Thyroid gland (tissue), 4 donors: ENCODE measurements around the gene TRPM4. TPM values are rescaled to one million over a fixed set of nuclear protein-coding genes. Genes with fewer than 3 reads are reported as not detected.
"Not testable (repeated sequence)": the region's sequence is repeated elsewhere in the genome, so short reads cannot be mapped to it uniquely, and the experiment has no call there.

Experiments used
- DNase-seq, 2 donors: peaks; one replicate each; pipeline ENCODE4 v3.0.0-alpha.2; 2019
- H3K27ac ChIP-seq, 3 donors: fragments of 200-600 bp; sonication (generic); 1 replicate in 2 of 3; 2 replicates in 1 of 3; pipeline ENCODE4 v1.5.1; 2016 to 2019; ENCODE audit warnings: mild to moderate bottlenecking in 1 of 3, moderate library complexity in 1 of 3
- H3K27me3 ChIP-seq: fragments of 200-600 bp; sonication (generic); one replicate; pipeline ENCODE4 v1.5.1; 2019
- H3K36me3 ChIP-seq, 2 donors: fragments of 200-600 bp; sonication (generic); one replicate each; pipeline ENCODE4 v1.5.1; 2016 to 2019
- H3K4me1 ChIP-seq, 2 donors: fragments of 200-600 bp; sonication (generic); one replicate each; pipeline ENCODE4 v1.5.1; 2017 to 2019
- H3K4me3 ChIP-seq, 3 donors: fragments of 200-600 bp; sonication (generic); replicated peaks in 1 of 3; 1 replicate in 2 of 3; 2 replicates in 1 of 3; pipeline ENCODE4 v1.5.1; 2016; ENCODE audit warnings: mild to moderate bottlenecking in 1 of 3
- H3K9me3 ChIP-seq: fragments of 200-600 bp; sonication (generic); one replicate; pipeline ENCODE4 v1.5.1; 2017
- POLR2A ChIP-seq, 2 donors: fragments of 450-650 bp; IDR thresholded peaks; one replicate each; pipeline ENCODE4 v1.6.1; 2017; ENCODE audit warnings: antibody characterized with exemption in 2 of 2, mild to moderate bottlenecking in 2 of 2, moderate library complexity in 1 of 2
- WGBS, 2 donors: methylation state at CpG; one replicate each; pipeline ENCODE4 v1.1.5; 2017; 5-methylcytosine and 5-hydroxymethylcytosine counted together
- intact Hi-C: fragments of 100-400 bp; cut with DNase I; formaldehyde crosslinking; loops from one replicate; pipeline ENCODE4 v1.15.1; 2023
- total RNA-seq, 4 donors: library from RNA; depleted of rRNA; stranded (reverse); fragments of >200 nt; gene quantifications; one replicate each; pipeline ENCODE4 v1.2.3, GENCODE V29; 2016
- TF ChIP-seq, protein P1 (sequence below), 6 experiments: fragments of 200-600 bp in 3 of 6; fragments of 450-650 bp in 3 of 6; sonication (generic) in 3 of 6; IDR thresholded peaks; one replicate each; pipeline ENCODE4 v1.5.1; 2016 to 2019; ENCODE audit warnings: antibody characterized with exemption in 6 of 6, mild to moderate bottlenecking in 2 of 6, inconsistent platforms in 1 of 6, moderate library complexity in 1 of 6

TRPM4 gene
- total RNA-seq, 4 donors from 2014 or later = 18.4 to 36.4 (median 26.1) TPM

- intact Hi-C loops = no loop called here
- DNase-seq = no peak
- TF ChIP-seq POLR2A (IDR thresholded peaks at IDR 0.05) = no peak
- TF ChIP-seq, protein P1, sequence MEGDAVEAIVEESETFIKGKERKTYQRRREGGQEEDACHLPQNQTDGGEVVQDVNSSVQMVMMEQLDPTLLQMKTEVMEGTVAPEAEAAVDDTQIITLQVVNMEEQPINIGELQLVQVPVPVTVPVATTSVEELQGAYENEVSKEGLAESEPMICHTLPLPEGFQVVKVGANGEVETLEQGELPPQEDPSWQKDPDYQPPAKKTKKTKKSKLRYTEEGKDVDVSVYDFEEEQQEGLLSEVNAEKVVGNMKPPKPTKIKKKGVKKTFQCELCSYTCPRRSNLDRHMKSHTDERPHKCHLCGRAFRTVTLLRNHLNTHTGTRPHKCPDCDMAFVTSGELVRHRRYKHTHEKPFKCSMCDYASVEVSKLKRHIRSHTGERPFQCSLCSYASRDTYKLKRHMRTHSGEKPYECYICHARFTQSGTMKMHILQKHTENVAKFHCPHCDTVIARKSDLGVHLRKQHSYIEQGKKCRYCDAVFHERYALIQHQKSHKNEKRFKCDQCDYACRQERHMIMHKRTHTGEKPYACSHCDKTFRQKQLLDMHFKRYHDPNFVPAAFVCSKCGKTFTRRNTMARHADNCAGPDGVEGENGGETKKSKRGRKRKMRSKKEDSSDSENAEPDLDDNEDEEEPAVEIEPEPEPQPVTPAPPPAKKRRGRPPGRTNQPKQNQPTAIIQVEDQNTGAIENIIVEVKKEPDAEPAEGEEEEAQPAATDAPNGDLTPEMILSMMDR (IDR thresholded peaks at IDR 0.05) = no peak
- no peak overlapping the region for H3K4me3 ChIP-seq
- H3K4me1 ChIP-seq = no peaks in the 10 kb centered on the region
- no peaks in the 10 kb centered on the region for H3K36me3 ChIP-seq
- WGBS, 2 donors = 80 to 88% methylated on average over 9 of the region's 9 CpGs
- no peak overlapping the region for H3K27ac ChIP-seq
- H3K27me3 ChIP-seq = no peaks in the 10 kb centered on the region
- H3K9me3 ChIP-seq = no peaks in the 10 kb centered on the region
Measured at GRCh38 chr19:49223472-49223871, 65.9 kb downstream of the TRPM4 start.

DNA sequence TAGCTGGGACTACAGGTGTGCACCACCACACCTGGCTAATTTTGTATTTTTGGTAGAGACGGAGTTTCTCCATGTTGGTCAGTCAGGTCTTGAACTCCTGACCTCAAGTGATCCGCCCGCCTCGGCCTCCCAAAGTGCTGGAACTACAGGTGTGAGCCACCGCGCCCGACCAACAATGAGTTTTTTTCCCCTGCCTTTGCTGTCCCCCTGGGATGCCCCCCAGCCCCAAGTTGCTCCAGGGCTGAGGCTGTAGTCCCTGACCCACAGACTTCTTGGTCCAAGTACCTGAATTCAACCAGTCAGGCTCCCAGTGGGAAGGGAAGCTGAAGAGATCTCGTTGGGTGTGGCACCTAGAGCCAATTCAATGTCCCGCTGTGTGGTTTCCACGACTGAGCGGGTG, 66.8 kb downstream of the TRPM4 start:
- H3K4me1 ChIP-seq, H3K9me3 ChIP-seq, intact Hi-C loops: not testable (repeated sequence)

GRCh38 chr19:49224879-49225278, 67.3 kb downstream of the TRPM4 start:
- intact Hi-C loops = no loop called here
- Histone ChIP-seq H3K27me3 (no peaks in the 10 kb centered on the region), H3K4me1 (no peaks in the 10 kb centered on the region), H3K36me3 (no peaks in the 10 kb centered on the region), H3K4me3 (no peak overlapping the region), H3K9me3 (no peaks in the 10 kb centered on the region), H3K27ac (no peak overlapping the region)
- 17 to 32% methylated on average over 8 of the region's 8 CpGs for WGBS, 2 donors
- DNase-seq = peak; percentile 57 to 60
- TF ChIP-seq, protein P1 (IDR thresholded peaks at IDR 0.05) = peak in 4 of 6 experiments; percentile 45 to 50 (median 48)
- no peak for TF ChIP-seq POLR2A (IDR thresholded peaks at IDR 0.05)

More for the DNA sequence above, 66.8 kb downstream of the TRPM4 start:
- H3K27ac ChIP-seq, DNase-seq, H3K4me3 ChIP-seq, H3K36me3 ChIP-seq, H3K27me3 ChIP-seq: not testable (repeated sequence)
- 85 to 92% methylated on average over 11 of the region's 11 CpGs for WGBS, 2 donors

- TF ChIP-seq POLR2A (IDR thresholded peaks at IDR 0.05) = no peak
- TF ChIP-seq, protein P1 (IDR thresholded peaks at IDR 0.05) = no peak
- Histone ChIP-seq H3K27me3 (no peaks in the 10 kb centered on the region), H3K4me1 (no peaks in the 10 kb centered on the region), H3K9me3 (no peaks in the 10 kb centered on the region), H3K27ac (no peak overlapping the region), H3K36me3 (no peaks in the 10 kb centered on the region), H3K4me3 (no peak overlapping the region)
- intact Hi-C loops = no loop called here
- no peak for DNase-seq
- WGBS, 2 donors = 93 to 97% methylated on average over 3 of the region's 3 CpGs
Measured at GRCh38 chr19:49229416-49229815, 71.8 kb downstream of the TRPM4 start.

DNA sequence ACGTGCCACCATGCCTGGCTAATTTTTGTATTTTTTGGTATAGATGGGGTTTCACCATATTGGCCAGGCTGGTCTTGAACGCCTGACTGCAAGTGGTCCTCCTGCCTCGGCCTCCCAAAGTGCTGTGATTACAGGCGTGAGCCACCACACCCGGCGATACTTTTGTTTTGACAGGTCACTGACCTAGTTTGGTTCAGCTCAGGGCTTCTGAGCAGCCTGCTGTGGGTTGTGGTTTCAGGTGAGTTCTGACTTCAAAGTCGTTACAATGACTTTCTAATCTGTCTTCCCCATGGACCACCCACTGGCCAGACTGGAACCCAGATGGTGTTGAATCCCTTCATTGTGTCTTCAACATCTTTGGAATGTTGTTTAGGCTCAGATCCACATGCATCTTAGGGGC, 73.8 kb downstream of the TRPM4 start:
- Histone ChIP-seq H3K27me3 (no peaks in the 10 kb centered on the region), H3K4me3 (no peak overlapping the region), H3K27ac (no peak overlapping the region), H3K4me1 (no peaks in the 10 kb centered on the region), H3K36me3 (no peaks in the 10 kb centered on the region), H3K9me3 (no peaks in the 10 kb centered on the region)
- 87 to 92% methylated on average over 7 of the region's 7 CpGs for WGBS, 2 donors
- no peak for DNase-seq
- intact Hi-C loops = no loop called here
- TF ChIP-seq, protein P1 (IDR thresholded peaks at IDR 0.05) = no peak
- no peak for TF ChIP-seq POLR2A (IDR thresholded peaks at IDR 0.05)

GRCh38 chr19:49231804-49232203, 74.2 kb downstream of the TRPM4 start:
- intact Hi-C loops = no loop called here
- no peak for DNase-seq
- Histone ChIP-seq H3K4me3 (no peak overlapping the region), H3K27ac (no peak overlapping the region), H3K4me1 (no peaks in the 10 kb centered on the region), H3K36me3 (no peaks in the 10 kb centered on the region), H3K27me3 (no peaks in the 10 kb centered on the region), H3K9me3 (no peaks in the 10 kb centered on the region)
- no peak for TF ChIP-seq POLR2A (IDR thresholded peaks at IDR 0.05)
- TF ChIP-seq, protein P1 (IDR thresholded peaks at IDR 0.05) = no peak
- 75 to 83% methylated on average over 9 of the region's 9 CpGs for WGBS, 2 donors
